Duodenal mucosa (tissue), 2 donors: ENCODE measurements around the gene PRKG1.

Experiments
- H3K27ac ChIP-seq: one replicate; pipeline ENCODE4 v1.7.0; 2013; ENCODE audit warnings: low read depth, low read length
- H3K27me3 ChIP-seq, 2 donors: one replicate each; pipeline ENCODE4 v1.7.0; 2013; ENCODE audit warnings: low read length in 2 of 2, control low read depth in 1 of 2; ENCODE audit not compliant: insufficient read depth in 2 of 2, control insufficient read depth in 1 of 2
- H3K36me3 ChIP-seq, 2 donors: one replicate each; pipeline ENCODE4 v1.7.0; 2013; ENCODE audit warnings: low read length in 2 of 2, control low read depth in 1 of 2; ENCODE audit not compliant: insufficient read depth in 2 of 2, control insufficient read depth in 1 of 2
- H3K4me1 ChIP-seq, 2 donors: one replicate each; pipeline ENCODE4 v1.7.0; 2013; ENCODE audit warnings: low read length in 2 of 2, control low read depth in 1 of 2; ENCODE audit not compliant: insufficient read depth in 2 of 2, control insufficient read depth in 1 of 2
- H3K4me3 ChIP-seq, 2 donors: one replicate each; pipeline ENCODE4 v1.7.0; 2013; ENCODE audit warnings: low read length in 2 of 2, low read depth in 1 of 2
- H3K9ac ChIP-seq, 2 donors: one replicate each; pipeline ENCODE4 v1.7.0; 2013; ENCODE audit warnings: low read length in 2 of 2, low read depth in 1 of 2
- H3K9me3 ChIP-seq, 2 donors: one replicate each; pipeline ENCODE4 v1.7.0; 2013; ENCODE audit warnings: low read length in 2 of 2, control low read depth in 1 of 2; ENCODE audit not compliant: control insufficient read depth in 1 of 2

The PRKG1 gene

GRCh38 chr10:51400392-51401096 lies 326.3 kb downstream of the PRKG1 start:
- H3K9me3 ChIP-seq, result no peaks in the 10 kb centered on the region
- no peaks in the 10 kb centered on the region for H3K36me3 ChIP-seq
- H3K4me3 ChIP-seq, result no peak overlapping the region
- no peak overlapping the region for H3K27ac ChIP-seq
- H3K27me3 ChIP-seq, result no peaks in the 10 kb centered on the region
- peaks cover 15 to 25% of the 10 kb centered on the region in 2 donors for H3K4me1 ChIP-seq
- H3K9ac ChIP-seq, result no peak overlapping the region

DNA sequence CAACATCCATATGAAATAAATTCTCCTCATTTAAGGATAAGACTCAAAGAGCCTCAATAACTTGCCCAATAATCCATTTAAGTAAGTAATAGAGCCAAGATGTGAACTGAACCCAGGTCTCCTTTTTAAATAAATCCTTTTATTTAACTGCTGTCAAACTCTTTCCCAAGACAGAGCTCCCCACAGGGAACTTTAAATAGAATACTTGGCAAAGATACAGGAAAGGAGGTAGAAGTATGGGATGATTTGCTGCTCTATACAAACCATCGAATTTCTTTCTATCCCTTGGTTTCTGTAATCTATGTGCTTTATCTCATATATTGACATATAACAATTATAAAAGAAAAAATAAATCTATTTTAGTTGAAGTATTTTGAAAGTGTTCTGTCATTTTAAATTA lies 329.2 kb downstream of the PRKG1 start:
- H3K9ac ChIP-seq, result no peak overlapping the region
- no peaks in the 10 kb centered on the region for H3K9me3 ChIP-seq
- H3K4me3 ChIP-seq, result no peak overlapping the region
- H3K4me1 ChIP-seq, result peaks cover 0 to 4% of the 10 kb centered on the region in 2 donors
- no peaks in the 10 kb centered on the region for H3K27me3 ChIP-seq
- H3K27ac ChIP-seq, result no peak overlapping the region
- no peaks in the 10 kb centered on the region for H3K36me3 ChIP-seq

GRCh38 chr10:51405580-51406351 lies 331.5 kb downstream of the PRKG1 start:
- Histone ChIP-seq H3K27me3 (no peaks in the 10 kb centered on the region), H3K9me3 (no peaks in the 10 kb centered on the region), H3K9ac (no peak overlapping the region), H3K27ac (no peak overlapping the region), H3K4me1 (peaks cover 0 to 3% of the 10 kb centered on the region in 2 donors), H3K36me3 (no peaks in the 10 kb centered on the region), H3K4me3 (no peak overlapping the region)

DNA sequence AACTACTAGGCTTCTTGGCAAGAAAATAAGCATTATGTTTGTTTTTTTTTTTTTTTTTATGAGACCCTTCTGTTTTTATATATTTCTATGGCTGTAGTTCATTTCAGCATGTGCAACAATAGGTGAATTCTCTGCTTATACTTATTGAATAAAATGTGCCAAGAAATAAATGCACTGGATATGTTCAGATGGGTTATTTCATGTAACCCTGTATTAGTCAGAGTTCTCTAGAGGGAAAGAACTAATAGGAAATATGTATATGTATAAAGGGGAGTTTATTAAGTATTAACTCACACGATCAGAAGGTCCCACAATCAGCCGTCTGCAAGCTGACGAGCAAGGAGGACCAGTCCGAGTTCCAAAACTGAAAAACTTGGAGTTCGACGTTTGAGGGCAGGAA lies 332.3 kb downstream of the PRKG1 start:
- Histone ChIP-seq H3K27ac (no peak overlapping the region), H3K9ac (no peak overlapping the region), H3K9me3 (no peaks in the 10 kb centered on the region), H3K27me3 (no peaks in the 10 kb centered on the region), H3K4me3 (no peak overlapping the region), H3K36me3 (no peaks in the 10 kb centered on the region), H3K4me1 (no peaks in the 10 kb centered on the region)

GRCh38 chr10:51416494-51416893 lies 342.2 kb downstream of the PRKG1 start:
- Histone ChIP-seq H3K27ac (no peak overlapping the region), H3K9me3 (no peaks in the 10 kb centered on the region), H3K4me1 (no peaks in the 10 kb centered on the region), H3K9ac (no peak overlapping the region), H3K36me3 (no peaks in the 10 kb centered on the region), H3K4me3 (no peak overlapping the region), H3K27me3 (no peaks in the 10 kb centered on the region)

DNA sequence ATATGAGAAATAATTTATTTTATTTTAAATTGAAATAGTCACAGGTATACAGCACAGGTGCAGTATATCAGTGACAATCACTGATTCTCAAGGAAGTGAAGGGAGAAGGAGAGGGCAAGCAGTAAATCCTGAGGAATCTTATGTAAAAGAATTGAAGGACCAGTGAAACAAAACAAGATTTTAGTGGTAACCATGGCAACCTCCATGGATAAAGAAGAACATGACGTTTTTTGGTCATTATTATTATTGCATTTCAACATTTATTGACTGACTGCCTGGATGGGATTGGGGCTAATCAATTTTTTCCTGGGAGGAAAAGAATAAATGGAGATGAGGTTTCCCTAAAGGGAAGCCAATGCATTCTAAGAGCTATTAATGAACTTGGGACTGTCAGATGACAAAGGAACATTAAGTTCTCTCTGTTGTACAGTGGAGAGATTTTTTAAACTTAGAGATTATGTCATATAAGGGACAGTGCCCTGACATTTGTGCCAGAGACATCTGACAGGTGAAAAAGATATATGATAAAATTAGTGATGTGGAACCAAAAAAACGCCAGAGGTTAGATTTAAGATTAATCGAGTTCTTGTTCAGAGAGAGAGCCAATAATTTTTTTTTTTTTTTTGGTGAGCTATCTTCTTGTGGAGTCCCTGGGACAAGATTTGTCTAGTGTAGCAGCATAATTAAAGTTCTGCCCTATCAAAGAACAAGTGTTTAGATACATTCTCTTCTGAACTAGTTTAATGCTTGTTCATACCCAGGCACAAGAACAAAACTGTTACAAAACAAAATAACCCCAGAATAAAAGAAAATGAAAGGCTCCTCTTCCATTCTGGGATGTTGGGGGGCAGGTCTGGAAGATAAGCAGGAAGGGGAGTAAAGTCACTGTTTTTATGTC lies 345.2 kb downstream of the PRKG1 start:
- no peak overlapping the region for H3K27ac ChIP-seq
- H3K9me3 ChIP-seq, result no peaks in the 10 kb centered on the region
- H3K9ac ChIP-seq, result no peak overlapping the region
- no peak overlapping the region for H3K4me3 ChIP-seq
- H3K27me3 ChIP-seq, result no peaks in the 10 kb centered on the region
- H3K4me1 ChIP-seq, result peaks cover 0 to 7% of the 10 kb centered on the region in 2 donors
- H3K36me3 ChIP-seq, result no peaks in the 10 kb centered on the region

DNA sequence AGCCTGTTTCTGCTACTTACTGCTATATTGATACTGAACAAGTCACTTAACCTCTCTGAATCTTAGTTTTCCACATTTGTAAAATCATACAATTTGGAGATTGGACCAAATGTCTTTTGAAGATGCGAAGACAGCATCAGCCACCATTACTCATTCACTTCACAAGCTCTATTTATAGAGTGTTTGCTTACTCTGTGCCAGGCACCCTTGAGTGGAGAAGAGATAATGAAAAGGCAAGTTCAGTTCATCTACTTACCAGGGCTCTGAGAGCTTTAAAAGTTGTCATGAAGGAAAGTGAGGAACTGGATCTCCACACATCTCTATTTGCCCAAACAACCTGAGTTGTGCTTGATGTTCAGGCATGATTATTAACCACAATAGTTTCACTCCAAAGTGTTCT lies 347.6 kb downstream of the PRKG1 start:
- Histone ChIP-seq H3K9me3 (no peaks in the 10 kb centered on the region), H3K27me3 (no peaks in the 10 kb centered on the region), H3K36me3 (no peaks in the 10 kb centered on the region), H3K4me3 (no peak overlapping the region), H3K4me1 (peaks cover 0 to 7% of the 10 kb centered on the region in 2 donors), H3K9ac (no peak overlapping the region), H3K27ac (no peak overlapping the region)

GRCh38 chr10:51422311-51423120 lies 348.2 kb downstream of the PRKG1 start:
- no peak overlapping the region for H3K27ac ChIP-seq
- H3K9me3 ChIP-seq, result no peaks in the 10 kb centered on the region
- no peaks in the 10 kb centered on the region for H3K36me3 ChIP-seq
- no peak overlapping the region for H3K4me3 ChIP-seq
- H3K9ac ChIP-seq, result no peak overlapping the region
- peaks cover 0 to 7% of the 10 kb centered on the region in 2 donors for H3K4me1 ChIP-seq
- H3K27me3 ChIP-seq, result no peaks in the 10 kb centered on the region

GRCh38 chr10:51423121-51423452 lies 348.8 kb downstream of the PRKG1 start:
- H3K4me1 ChIP-seq, result peaks cover 0 to 7% of the 10 kb centered on the region in 2 donors
- no peak overlapping the region for H3K27ac ChIP-seq
- no peaks in the 10 kb centered on the region for H3K27me3 ChIP-seq
- no peak overlapping the region for H3K4me3 ChIP-seq
- no peaks in the 10 kb centered on the region for H3K36me3 ChIP-seq
- no peaks in the 10 kb centered on the region for H3K9me3 ChIP-seq
- H3K9ac ChIP-seq, result no peak overlapping the region
